ENCODE results near the gene DHRS12. TPM values are rescaled to one million over a fixed set of nuclear protein-coding genes. Genes with fewer than 3 reads are reported as not detected.

The DHRS12 gene
- total RNA-seq, 1 experiment from 2014 or later: 10.2 TPM

- Mint-ChIP-seq H3K4me3 (no peak overlapping the region), H3K27me3 (ENCODE audit: low read depth) (no peaks in the 10 kb centered on the region), H3K4me1 (peaks cover 7% of the 10 kb centered on the region), H3K9me3 (no peaks in the 10 kb centered on the region), H3K27ac (0 out of 2 replicates have a peak overlapping the region, but pooled peaks have one; percentile 43), H3K36me3 (peaks cover 8% of the 10 kb centered on the region)
- CTCF ChIA-PET: interaction anchor here (0.9 to 1.1 kb wide), 2 partner anchors 34 to 64 kb away, joined by 3 to 4 read pairs; no protein-coding TSS in a partner anchor
- ATAC-seq: peak; percentile 70
- no peak for DNase-seq (ENCODE audit: low spot score)
- POLR2A ChIA-PET: no interaction called here
- TF ChIP-seq ZNF263 (CRISPR knock-in tag; IDR thresholded peaks at IDR 0.05; ENCODE audit: low read depth) (no peak), E2F1 (CRISPR knock-in tag; IDR thresholded peaks at IDR 0.05) (no peak), ZBTB21 (CRISPR knock-in tag; IDR thresholded peaks at IDR 0.05; ENCODE audit: borderline replicate concordance) (no peak), GRHL2 (CRISPR knock-in tag; IDR thresholded peaks at IDR 0.05; ENCODE audit: insufficient replicate concordance, severe bottlenecking) (no peak), FOXP1 (CRISPR knock-in tag; IDR thresholded peaks at IDR 0.05; ENCODE audit: borderline replicate concordance) (no peak), ARID4B (CRISPR knock-in tag; IDR thresholded peaks at IDR 0.05; ENCODE audit: borderline replicate concordance) (no peak), E2F5 (CRISPR knock-in tag; IDR thresholded peaks at IDR 0.05) (no peak), ZNF532 (CRISPR knock-in tag; IDR thresholded peaks at IDR 0.05; ENCODE audit: borderline replicate concordance) (no peak), ZNF423 (CRISPR knock-in tag; IDR thresholded peaks at IDR 0.05) (no peak), JAZF1 (CRISPR knock-in tag; IDR thresholded peaks at IDR 0.05) (no peak), ZNF121 (CRISPR knock-in tag; IDR thresholded peaks at IDR 0.05) (no peak), ZNF281 (CRISPR knock-in tag; IDR thresholded peaks at IDR 0.05) (no peak), SMAD3 (CRISPR knock-in tag; IDR thresholded peaks at IDR 0.05; ENCODE audit: borderline replicate concordance) (no peak), ELF4 (CRISPR knock-in tag; IDR thresholded peaks at IDR 0.05; ENCODE audit: low read depth) (no peak), ZMAT4 (CRISPR knock-in tag; IDR thresholded peaks at IDR 0.05) (no peak)
Observed at GRCh38 chr13:51733374-51734298, 70.3 kb downstream of the DHRS12 start.

All from WTC11 (cell line).